ENCODE data around the gene ANGPTL8. TPM values are rescaled to one million over a fixed set of nuclear protein-coding genes. Genes with fewer than 3 reads are reported as not detected.

The ANGPTL8 gene
- total RNA-seq, 1 experiment from 2014 or later: not detected

Other genes starting within 250 kb of the ANGPTL8 start
- 203 TPM for gene LDLR, start 150.2 kb upstream of the ANGPTL8 start, total RNA-seq (2021; ENCODE audit: unreplicated experiment)
- 50.6 TPM for gene SPC24, start 83.8 kb upstream of the ANGPTL8 start, total RNA-seq (2021; ENCODE audit: unreplicated experiment)
- 121 TPM for gene KANK2, start 42.1 kb upstream of the ANGPTL8 start, total RNA-seq (2021; ENCODE audit: unreplicated experiment)
- gene DOCK6, start 22.9 kb downstream of the ANGPTL8 start, total RNA-seq (2021; ENCODE audit: unreplicated experiment): 19.4 TPM
- gene TSPAN16, start 56.5 kb downstream of the ANGPTL8 start, total RNA-seq (2021; ENCODE audit: unreplicated experiment): not detected
- gene RAB3D, start 100.0 kb downstream of the ANGPTL8 start, total RNA-seq (2021; ENCODE audit: unreplicated experiment): 46.6 TPM
- gene TMEM205, start 106.6 kb downstream of the ANGPTL8 start, total RNA-seq (2021; ENCODE audit: unreplicated experiment): 133 TPM
- gene CCDC159, start 106.9 kb downstream of the ANGPTL8 start, total RNA-seq (2021; ENCODE audit: unreplicated experiment): 46.6 TPM
- gene PLPPR2, start 115.8 kb downstream of the ANGPTL8 start, total RNA-seq (2021; ENCODE audit: unreplicated experiment): 43.3 TPM
- gene SWSAP1, start 135.0 kb downstream of the ANGPTL8 start, total RNA-seq (2021; ENCODE audit: unreplicated experiment): 3.1 TPM
- 16.4 TPM for gene EPOR, start 144.7 kb downstream of the ANGPTL8 start, total RNA-seq (2021; ENCODE audit: unreplicated experiment)
- gene RGL3, start 179.7 kb downstream of the ANGPTL8 start, total RNA-seq (2021; ENCODE audit: unreplicated experiment): 22.6 TPM
- gene ODAD3, start 195.5 kb downstream of the ANGPTL8 start, total RNA-seq (2021; ENCODE audit: unreplicated experiment): 1.9 TPM
- 399 TPM for gene PRKCSH, start 196.0 kb downstream of the ANGPTL8 start, total RNA-seq (2021; ENCODE audit: unreplicated experiment)
- gene ELAVL3, start 241.4 kb downstream of the ANGPTL8 start, total RNA-seq (2021; ENCODE audit: unreplicated experiment): not detected

Data from Panc1 (cell line).